Measurements from ENCODE around the gene MMAB.

GRCh38 chr12:109575683-109576082 is 2.4 kb upstream of the MMAB start:
- no peak for TF ChIP-seq NFRKB (IDR thresholded peaks at IDR 0.05)
- no peak for TF ChIP-seq FOXA1 (IDR thresholded peaks at IDR 0.05)
- no peak for TF ChIP-seq PKNOX1 (IDR thresholded peaks at IDR 0.05)
- TF ChIP-seq ELF4 (IDR thresholded peaks at IDR 0.05), result no peak
- TF ChIP-seq LEF1 (IDR thresholded peaks at IDR 0.05; ENCODE audit: borderline replicate concordance), result no peak
- no peak for TF ChIP-seq FOXM1 (IDR thresholded peaks at IDR 0.05; ENCODE audit: borderline replicate concordance)
- no peak for TF ChIP-seq FOXK2 (IDR thresholded peaks at IDR 0.05)
